HG03064 (cell line): Measurements from ENCODE around the gene CFHR5.
A peak's percentile ranks its signal among the peaks of the same experiment; 100 is the strongest.
"Not testable (repeated sequence)": the region's sequence is repeated elsewhere in the genome, so short reads cannot be mapped to it uniquely, and the experiment has no call there.

Source experiments
- ATAC-seq: cut with Tn5 transposase; IDR thresholded peaks from one replicate; pipeline ENCODE4 v1.9.1; 2021; ENCODE audit warnings: low read depth; ENCODE audit not compliant: unreplicated experiment

CFHR5 gene

DNA sequence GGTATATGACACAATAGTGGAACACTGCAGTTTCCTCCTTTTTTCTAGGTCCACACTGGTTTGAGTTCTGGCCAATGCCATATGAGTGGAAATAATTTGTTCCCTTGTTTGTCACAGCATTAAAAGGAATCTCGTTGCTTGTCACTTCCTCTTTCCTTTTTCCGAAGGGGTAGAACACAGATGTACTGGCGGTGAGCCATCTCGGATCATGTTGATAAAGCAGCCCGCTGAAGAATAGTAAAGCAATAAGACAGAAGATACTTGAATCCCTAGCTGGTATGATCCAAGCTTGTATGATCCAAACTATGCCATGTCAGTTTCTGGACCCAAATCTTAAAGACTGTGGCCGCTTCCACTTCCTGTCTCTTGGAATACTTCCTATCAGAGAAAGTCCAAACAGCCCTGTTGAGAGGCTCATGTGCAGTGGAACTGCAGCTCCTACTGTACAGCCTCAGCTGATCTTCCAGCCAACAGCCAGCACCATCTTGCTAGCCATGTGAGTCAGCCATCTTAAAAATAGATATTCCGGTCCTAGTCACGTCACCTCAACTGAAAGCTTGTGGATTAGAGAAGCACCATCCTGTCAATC, 40.3 kb downstream of the CFHR5 start:
- ATAC-seq = no peak

DNA sequence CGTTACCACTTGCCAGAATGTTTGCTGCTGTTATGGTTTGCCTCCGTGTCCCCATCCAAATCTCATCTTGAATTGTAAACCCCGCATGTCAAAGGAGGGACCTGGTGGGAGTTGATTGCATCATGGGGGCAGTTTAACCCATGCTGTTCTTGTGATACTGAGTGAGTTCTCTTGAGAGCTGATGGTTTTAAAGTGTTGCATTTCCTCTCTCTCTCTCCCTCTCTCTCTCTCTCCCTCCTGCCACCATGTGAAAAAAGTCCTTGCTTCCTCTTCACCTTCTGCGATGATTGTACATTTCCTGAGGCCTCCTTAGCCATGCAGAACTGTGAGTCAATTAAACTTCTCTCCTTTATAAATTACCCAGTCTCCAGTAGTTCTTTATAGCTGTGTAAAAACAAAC, 44.4 kb downstream of the CFHR5 start:
- no peak for ATAC-seq

DNA sequence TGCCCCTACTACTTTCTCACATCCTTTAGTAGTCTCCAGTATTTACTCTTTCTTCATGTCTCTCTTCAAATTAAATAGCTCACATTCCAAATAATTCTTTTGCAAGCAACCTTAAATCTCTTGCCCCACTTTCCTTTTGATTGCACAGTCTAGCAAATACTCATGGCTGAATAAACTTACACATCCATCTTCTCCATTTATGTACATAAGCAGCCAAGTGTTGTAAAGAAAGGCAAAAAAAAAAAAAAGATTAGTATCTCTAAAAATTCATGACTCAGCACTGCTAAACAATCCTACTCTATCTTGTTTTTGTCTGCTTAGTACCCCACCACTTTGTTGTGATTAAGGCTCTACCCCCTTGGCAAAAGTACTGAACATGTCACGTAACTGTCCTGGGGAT, 47.1 kb downstream of the CFHR5 start:
- no peak for ATAC-seq

DNA sequence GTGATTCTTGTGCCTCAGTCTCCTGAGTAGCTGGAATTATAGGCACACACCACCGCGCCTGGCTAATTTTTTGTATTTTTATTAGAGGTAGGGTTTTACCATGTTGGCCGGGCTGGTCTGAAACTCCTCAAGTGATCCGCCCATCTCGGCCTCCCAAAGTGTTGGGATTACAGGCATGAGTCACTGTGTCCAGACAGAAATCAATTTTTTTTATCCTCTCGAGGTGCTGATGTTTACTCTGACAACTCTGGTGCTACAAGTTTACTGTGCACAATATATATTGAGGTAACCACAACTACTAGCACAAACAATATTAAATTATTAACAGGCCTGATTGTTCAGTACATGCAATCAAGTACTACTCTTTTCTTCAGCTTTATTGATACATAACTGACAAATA, 50.0 kb downstream of the CFHR5 start:
- ATAC-seq = no peak

DNA sequence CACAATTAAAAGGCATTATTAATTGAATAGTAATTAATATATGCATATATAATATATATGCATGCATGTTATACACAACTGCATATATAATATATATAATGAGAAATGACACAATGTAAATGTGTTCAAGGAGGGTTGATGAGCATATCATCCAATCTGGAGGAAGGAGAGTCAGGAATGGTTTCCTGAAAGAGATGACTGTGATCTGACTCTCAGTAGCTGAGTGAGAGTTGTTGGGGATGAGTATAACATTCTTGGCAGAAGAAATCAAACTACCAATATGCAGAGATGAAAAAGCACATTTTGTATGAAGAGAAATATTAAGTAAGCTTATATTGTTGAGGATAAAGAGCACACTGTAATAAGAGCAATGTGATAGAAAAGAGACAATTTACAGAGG, 52.4 kb downstream of the CFHR5 start:
- no peak for ATAC-seq

DNA sequence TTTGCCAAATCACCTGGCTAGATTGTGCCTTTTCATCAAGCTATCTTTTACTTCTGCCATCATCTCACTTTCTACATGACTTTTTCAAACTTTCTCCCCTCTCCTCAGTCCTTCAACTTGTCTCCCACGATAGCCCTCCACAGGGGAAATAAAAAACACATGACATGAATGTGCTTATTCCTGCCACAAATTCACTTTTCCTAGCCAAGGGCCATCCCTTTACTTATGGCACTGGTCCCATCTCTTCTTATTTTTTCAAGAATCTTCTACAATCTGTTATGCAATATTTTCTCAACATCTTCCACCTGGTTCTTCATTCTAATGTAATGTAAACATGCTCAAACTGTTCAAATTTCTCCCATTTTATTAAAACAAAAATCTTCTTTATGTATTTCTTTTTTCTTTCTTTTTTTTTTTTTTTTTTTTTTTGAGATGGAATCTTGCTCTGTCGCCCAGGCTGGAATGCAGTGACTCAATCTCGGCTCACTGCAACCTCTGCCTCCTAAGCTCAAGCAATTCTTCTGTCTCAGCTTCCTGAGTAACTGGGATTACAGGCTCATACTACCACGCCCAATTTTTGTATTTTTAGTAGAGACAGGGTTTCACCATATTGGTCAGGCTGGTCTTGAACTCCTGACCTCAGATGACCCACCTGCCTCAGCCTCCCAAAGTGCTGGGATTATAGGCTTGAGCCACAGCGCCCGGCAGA, 57.4 kb downstream of the CFHR5 start:
- ATAC-seq = not testable (repeated sequence)

DNA sequence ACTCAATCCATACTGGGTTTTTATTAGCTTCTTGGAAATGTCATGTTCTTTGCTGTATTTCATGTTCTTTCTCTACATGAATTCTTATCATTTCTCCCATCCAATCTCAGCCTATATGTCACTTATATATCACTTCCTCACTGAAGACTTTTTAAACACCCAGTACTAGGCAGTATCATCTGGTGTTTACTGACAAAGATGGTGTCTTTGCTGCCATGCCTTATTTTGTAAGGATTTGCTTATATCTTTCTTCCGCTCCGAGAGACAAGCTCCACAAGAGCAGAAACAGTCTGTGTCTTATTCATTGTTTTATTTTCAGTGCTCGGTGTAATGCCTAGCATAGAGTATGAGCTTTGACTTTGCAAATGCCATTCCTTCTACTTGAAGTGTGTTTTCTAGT, 59.5 kb downstream of the CFHR5 start:
- ATAC-seq = no peak

DNA sequence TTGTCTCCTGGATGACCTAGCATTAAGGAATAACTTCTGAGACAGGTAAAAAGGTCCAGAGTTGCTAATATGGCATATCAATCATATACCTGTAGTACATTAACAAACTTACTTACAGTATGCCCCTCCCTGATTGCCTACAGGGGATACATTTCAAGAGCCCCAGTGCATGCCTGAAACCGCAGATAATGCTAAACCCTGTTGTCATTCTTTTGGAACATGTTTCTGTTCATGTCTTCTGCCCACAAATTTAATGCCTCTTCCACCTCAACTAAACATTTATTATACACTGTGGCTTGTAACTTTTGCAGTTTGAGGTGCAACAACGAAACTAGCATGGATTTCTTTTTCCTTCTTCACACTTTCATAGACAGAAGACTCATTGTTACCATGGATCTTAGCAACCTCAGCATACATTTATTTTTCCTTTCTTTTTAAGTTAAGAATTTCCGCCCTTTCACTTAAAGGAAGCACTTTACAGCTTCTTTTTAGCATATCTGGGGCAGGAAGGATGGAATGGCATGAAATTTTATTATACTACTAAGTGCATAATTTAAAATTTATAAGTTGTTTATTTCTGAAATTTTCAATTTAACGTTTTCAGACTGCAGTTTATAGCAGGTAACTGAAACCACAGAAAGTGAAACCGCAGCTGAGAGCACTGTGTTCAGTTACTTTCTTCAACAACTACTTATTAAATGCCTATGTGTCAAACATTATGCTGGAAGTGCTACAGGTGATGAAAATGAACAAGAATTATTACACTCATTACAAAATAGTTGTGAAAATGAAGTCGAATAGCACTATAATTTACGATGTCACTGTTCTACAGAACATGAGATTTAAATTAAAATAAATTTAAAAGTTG, 64.4 kb downstream of the CFHR5 start:
- ATAC-seq = peak; percentile 89

DNA sequence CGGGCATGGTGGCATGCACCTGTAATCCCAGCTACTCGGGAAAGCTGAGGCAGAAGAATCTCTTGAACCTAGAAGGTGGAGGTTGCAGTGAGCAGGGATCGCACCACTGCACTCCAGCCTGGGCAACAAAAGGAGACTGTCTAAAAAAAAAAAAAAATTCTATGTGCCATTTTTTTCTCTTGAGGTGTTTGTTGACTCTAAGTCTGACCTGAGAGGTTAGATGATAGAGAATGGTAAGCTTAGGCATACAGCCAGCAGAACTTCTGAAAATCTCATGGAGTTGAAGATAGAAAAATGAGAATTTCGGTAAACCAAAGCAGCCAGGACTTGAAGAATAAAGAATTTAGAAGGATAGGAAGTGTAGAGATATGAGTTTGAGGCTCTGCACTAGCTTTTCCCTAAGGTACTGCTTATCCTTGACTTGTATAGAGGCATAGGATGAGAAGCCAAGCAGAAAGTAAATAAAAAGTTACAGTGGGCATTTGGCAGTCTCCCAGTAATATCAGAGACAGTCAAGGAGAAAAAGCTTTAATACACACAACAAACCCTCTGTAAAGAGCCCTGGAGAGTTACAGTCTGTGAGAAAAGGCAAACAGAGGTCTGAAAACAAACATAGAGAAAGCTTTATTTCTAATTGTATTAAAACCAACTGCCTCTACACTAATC, 65.5 kb downstream of the CFHR5 start:
- ATAC-seq = no peak

DNA sequence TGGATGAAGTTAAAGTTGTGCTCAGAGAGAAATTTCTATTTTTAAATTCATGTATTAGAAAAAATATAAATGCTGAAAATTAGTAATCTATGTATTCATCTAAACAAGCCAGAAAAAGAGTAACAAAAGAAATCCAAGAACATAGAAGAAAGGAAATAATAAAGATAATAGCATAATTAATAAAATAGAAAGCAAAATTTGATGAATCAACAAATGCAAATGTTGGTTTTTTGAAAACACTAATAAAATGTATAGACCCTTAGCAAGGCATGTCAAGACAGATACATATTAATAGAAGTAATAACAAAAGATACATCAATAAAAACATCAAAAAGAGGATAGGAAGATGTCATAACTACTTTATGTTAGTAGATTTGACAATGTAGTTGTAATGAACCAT, 71.7 kb downstream of the CFHR5 start:
- no peak for ATAC-seq
